ENCODE data around the gene MAPKAP1. TPM values are rescaled to one million over a fixed set of nuclear protein-coding genes. Genes with fewer than 3 reads are reported as not detected.

Gene MAPKAP1
- total and polyA plus RNA-seq, 2 experiments from 2014 or later, result 68.4 to 98.5 TPM

DNA sequence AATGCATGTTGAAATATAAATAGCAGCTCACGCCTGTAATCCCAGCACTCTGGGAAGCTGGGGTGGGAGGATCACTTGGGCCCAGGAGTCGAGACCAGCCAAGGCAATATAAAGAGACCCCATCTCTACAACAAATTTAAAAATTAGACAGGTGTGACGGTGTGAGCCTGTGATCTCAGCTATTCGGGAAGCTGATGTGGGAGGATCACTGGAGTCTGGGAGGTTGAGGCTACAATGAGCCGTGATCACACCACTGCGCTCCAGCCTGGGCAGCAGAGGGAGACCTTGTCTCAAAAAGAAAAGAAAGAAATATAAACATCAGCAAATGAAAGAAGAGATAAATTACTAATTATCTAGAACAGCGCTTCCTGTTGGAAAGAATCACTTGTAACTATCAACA, 105.0 kb downstream of the MAPKAP1 start:
- no peak overlapping the region for H3K27ac Mint-ChIP-seq

More for the DNA sequence above, 105.0 kb downstream of the MAPKAP1 start:
- Histone ChIP-seq H3K4me3 (no peak overlapping the region), H3F3A (replicated peaks; ENCODE audit: low read depth) (no peaks in the 10 kb centered on the region), H3K27me3 (ENCODE audit: insufficient read depth) (no peaks in the 10 kb centered on the region), H3K27ac (ENCODE audit: low read depth) (peak overlapping the region; percentile 40), H4K20me1 (replicated peaks; ENCODE audit: insufficient read depth) (no peaks in the 10 kb centered on the region; the same call in 1 of the 2 replicates), H3K4me2 (no peak overlapping the region), H3K4me1 (ENCODE audit: insufficient read depth) (peaks cover 41% of the 10 kb centered on the region), H3K36me3 (ENCODE audit: insufficient read depth) (no peaks in the 10 kb centered on the region), H3K9me2 (ENCODE audit: insufficient read depth) (no peaks in the 10 kb centered on the region), H2AFZ (no peak overlapping the region), H3K79me2 (replicated peaks; ENCODE audit: insufficient read depth) (peaks cover 88% of the 10 kb centered on the region)
- TF ChIP-seq, protein P1, sequence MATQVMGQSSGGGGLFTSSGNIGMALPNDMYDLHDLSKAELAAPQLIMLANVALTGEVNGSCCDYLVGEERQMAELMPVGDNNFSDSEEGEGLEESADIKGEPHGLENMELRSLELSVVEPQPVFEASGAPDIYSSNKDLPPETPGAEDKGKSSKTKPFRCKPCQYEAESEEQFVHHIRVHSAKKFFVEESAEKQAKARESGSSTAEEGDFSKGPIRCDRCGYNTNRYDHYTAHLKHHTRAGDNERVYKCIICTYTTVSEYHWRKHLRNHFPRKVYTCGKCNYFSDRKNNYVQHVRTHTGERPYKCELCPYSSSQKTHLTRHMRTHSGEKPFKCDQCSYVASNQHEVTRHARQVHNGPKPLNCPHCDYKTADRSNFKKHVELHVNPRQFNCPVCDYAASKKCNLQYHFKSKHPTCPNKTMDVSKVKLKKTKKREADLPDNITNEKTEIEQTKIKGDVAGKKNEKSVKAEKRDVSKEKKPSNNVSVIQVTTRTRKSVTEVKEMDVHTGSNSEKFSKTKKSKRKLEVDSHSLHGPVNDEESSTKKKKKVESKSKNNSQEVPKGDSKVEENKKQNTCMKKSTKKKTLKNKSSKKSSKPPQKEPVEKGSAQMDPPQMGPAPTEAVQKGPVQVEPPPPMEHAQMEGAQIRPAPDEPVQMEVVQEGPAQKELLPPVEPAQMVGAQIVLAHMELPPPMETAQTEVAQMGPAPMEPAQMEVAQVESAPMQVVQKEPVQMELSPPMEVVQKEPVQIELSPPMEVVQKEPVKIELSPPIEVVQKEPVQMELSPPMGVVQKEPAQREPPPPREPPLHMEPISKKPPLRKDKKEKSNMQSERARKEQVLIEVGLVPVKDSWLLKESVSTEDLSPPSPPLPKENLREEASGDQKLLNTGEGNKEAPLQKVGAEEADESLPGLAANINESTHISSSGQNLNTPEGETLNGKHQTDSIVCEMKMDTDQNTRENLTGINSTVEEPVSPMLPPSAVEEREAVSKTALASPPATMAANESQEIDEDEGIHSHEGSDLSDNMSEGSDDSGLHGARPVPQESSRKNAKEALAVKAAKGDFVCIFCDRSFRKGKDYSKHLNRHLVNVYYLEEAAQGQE (IDR thresholded peaks at IDR 0.05; ENCODE audit: unreplicated experiment), result no peak
- no peak for TF ChIP-seq ZNF114 (CRISPR knock-in tag; IDR thresholded peaks at IDR 0.05)
- TF ChIP-seq CREB1 (CRISPR knock-in tag; IDR thresholded peaks at IDR 0.05; ENCODE audit: low read depth), result no peak
- TF ChIP-seq, protein P2, sequence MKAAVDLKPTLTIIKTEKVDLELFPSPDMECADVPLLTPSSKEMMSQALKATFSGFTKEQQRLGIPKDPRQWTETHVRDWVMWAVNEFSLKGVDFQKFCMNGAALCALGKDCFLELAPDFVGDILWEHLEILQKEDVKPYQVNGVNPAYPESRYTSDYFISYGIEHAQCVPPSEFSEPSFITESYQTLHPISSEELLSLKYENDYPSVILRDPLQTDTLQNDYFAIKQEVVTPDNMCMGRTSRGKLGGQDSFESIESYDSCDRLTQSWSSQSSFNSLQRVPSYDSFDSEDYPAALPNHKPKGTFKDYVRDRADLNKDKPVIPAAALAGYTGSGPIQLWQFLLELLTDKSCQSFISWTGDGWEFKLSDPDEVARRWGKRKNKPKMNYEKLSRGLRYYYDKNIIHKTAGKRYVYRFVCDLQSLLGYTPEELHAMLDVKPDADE (IDR thresholded peaks at IDR 0.05), result no peak
- TF ChIP-seq, protein P3, sequence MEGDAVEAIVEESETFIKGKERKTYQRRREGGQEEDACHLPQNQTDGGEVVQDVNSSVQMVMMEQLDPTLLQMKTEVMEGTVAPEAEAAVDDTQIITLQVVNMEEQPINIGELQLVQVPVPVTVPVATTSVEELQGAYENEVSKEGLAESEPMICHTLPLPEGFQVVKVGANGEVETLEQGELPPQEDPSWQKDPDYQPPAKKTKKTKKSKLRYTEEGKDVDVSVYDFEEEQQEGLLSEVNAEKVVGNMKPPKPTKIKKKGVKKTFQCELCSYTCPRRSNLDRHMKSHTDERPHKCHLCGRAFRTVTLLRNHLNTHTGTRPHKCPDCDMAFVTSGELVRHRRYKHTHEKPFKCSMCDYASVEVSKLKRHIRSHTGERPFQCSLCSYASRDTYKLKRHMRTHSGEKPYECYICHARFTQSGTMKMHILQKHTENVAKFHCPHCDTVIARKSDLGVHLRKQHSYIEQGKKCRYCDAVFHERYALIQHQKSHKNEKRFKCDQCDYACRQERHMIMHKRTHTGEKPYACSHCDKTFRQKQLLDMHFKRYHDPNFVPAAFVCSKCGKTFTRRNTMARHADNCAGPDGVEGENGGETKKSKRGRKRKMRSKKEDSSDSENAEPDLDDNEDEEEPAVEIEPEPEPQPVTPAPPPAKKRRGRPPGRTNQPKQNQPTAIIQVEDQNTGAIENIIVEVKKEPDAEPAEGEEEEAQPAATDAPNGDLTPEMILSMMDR (conservative IDR thresholded peaks at IDR 0.05; ENCODE audit: low read depth in 2 of 2), result peak; percentile 51 to 54
- no peak for TF ChIP-seq STAT1 (IDR thresholded peaks at IDR 0.05; ENCODE audit: unreplicated experiment)
- no peak for TF ChIP-seq EZH2phosphoT487 (IDR thresholded peaks at IDR 0.05; ENCODE audit: unreplicated experiment)
- Mint-ChIP-seq H3K27me3 (ENCODE audit: insufficient read depth, low read depth, poor library complexity) (peaks cover 2% of the 10 kb centered on the region), H3K4me1 (peaks cover 38% of the 10 kb centered on the region), H3K4me3 (no peak overlapping the region), H3K9me3 (no peaks in the 10 kb centered on the region), H3K36me3 (ENCODE audit: low read depth) (no peaks in the 10 kb centered on the region)
- peak; percentile 46 for ATAC-seq
- DNase-seq (ENCODE audit: low spot score), result no peak

Data from GM23338 (cell line).